Fibroblast of mammary gland (primary cell): Measurements from ENCODE around the gene PINLYP.

ENCODE experiments used
- DNase-seq: peaks from one replicate; pipeline ENCODE4 v3.0.0-alpha.2; 2010; ENCODE audit warnings: low read depth
- H3K4me3 ChIP-seq: 2 replicates; pipeline ENCODE4 v1.5.1; 2011; ENCODE audit warnings: low read depth, mild to moderate bottlenecking, low read length, moderate library complexity; ENCODE audit not compliant: control insufficient read depth
- TF ChIP-seq, protein P1 (sequence below): conservative IDR thresholded peaks from 2 replicates; pipeline ENCODE4 v1.5.1; 2011; ENCODE audit warnings: low read depth, low read length, inconsistent platforms; ENCODE audit not compliant: control insufficient read depth, insufficient read depth

Gene PINLYP

DNA sequence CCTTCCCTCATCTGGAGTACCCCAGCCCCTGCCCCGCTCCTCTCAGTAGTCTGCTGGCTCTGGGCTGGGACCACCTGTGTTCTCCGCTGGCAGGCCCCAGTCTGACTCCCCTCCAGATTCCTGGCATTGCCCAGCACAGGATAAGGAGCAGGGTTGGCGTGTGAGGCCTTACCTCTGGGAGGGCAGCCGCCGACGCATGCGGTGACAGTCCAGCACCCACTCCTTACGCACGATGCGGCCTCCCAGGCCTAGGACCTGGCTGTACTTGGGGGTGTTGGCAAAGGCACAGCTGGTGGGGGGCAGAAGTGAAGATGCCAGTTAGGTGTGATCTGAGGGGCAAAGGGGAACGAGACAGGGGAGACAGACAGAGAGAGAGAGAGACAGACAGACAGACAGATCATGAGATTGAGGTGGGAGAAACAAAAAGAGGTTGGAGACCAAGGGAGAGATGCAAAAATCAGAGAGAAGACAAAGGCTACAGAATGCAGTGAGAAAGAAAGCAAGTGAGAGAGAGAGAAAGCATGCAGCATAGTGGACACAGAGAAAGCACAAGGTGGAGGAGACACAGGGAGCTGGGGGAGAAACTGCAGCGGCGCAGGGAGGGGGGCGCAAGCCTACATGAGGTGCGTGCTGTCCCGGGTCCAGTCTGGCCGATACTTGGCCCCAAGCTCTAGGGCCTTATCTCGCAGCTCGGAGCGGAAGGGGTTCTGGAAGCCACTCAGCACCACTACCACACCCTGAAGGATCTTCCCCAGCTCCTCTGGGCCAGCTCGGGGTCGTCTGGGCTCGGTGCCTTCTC lies 24.0 kb upstream of the PINLYP start:
- TF ChIP-seq, protein P1, sequence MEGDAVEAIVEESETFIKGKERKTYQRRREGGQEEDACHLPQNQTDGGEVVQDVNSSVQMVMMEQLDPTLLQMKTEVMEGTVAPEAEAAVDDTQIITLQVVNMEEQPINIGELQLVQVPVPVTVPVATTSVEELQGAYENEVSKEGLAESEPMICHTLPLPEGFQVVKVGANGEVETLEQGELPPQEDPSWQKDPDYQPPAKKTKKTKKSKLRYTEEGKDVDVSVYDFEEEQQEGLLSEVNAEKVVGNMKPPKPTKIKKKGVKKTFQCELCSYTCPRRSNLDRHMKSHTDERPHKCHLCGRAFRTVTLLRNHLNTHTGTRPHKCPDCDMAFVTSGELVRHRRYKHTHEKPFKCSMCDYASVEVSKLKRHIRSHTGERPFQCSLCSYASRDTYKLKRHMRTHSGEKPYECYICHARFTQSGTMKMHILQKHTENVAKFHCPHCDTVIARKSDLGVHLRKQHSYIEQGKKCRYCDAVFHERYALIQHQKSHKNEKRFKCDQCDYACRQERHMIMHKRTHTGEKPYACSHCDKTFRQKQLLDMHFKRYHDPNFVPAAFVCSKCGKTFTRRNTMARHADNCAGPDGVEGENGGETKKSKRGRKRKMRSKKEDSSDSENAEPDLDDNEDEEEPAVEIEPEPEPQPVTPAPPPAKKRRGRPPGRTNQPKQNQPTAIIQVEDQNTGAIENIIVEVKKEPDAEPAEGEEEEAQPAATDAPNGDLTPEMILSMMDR = no peak
- no peak for DNase-seq
- H3K4me3 ChIP-seq = no peak overlapping the region

DNA sequence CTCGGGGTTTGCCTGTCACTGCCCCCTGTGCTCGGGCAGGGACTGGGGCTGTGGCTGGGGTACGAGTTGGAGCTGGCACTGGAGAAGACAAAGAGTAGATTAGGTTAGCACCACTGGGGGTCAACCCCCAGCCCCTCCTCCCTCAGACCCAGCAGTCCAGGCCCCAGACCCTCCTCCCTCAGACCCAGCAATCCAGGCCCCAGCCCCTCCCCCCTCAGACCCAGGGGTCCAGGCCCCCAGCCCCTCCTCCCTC lies 23.5 kb upstream of the PINLYP start:
- no peak overlapping the region for H3K4me3 ChIP-seq
- DNase-seq = no peak
- TF ChIP-seq, protein P1 = no peak

DNA sequence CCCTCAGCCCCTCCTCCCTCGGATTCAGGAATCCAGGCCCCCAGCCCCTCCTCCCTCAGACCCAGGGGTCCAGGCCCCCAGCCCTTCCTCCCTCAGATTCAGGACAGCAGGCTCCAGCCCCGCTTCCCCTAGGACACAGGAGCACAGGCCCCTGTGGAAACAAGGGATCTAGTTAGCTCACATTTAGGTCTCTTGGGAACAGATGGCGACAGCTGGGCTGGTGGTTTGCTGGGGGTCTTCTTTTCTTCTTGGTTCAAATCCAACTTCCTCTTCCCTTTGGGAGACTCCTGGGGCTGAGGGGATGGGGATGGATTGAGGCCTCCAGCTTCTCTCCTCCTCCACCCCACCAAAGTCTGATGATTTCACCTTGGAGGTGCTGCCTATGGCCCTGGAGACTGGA lies 23.0 kb upstream of the PINLYP start:
- no peak for DNase-seq
- H3K4me3 ChIP-seq = no peak overlapping the region
- TF ChIP-seq, protein P1 = no peak

DNA sequence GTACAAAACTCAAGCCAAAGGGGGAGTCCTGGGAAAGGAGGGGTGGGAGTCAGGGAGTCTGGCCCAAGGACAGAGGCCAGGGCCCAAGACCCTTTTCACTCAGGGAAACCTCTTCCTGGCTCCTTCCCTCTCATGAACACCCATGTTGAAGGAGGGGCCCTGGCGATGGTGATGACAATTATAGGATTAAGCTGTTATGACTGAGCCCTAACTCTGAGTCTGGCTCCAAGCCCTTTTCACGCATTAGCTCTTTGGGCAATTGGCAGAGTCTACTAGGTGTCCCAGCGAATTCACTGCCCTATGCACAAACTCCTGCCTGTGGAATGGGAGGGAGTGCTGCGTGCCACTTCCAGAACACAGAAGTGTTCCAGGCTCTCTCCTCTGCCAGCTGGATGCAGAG lies 21.9 kb upstream of the PINLYP start:
- TF ChIP-seq, protein P1 = no peak
- H3K4me3 ChIP-seq = no peak overlapping the region
- no peak for DNase-seq

DNA sequence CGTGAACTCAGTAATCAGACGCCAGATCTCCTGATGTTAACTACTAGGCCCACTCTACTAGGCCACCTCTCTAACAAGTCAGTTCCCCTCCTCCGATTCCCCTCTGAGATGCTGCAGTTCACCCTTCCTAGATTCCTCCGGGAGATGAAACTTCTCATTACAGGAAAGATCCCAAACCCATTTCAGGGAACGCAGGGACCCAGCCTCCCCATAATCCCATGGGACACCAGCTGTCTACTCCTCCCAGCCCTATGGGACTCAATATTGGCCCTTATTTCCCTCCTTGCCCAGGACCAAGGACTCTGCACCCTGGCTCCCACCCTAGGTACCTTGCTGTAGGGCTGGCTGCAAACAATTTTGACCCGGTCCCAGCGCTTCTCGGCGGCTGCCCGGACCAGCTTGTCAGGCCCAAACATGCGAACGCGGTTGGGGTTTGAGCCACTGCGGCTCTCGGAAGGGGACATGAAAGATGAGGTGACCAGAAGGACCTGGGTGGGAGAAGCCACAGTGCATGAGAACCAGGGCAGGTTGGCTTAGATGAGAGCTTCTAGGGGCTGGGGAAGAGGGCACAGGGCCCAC lies 21.2 kb upstream of the PINLYP start:
- TF ChIP-seq, protein P1 = no peak
- no peak for DNase-seq
- H3K4me3 ChIP-seq = no peak overlapping the region

DNA sequence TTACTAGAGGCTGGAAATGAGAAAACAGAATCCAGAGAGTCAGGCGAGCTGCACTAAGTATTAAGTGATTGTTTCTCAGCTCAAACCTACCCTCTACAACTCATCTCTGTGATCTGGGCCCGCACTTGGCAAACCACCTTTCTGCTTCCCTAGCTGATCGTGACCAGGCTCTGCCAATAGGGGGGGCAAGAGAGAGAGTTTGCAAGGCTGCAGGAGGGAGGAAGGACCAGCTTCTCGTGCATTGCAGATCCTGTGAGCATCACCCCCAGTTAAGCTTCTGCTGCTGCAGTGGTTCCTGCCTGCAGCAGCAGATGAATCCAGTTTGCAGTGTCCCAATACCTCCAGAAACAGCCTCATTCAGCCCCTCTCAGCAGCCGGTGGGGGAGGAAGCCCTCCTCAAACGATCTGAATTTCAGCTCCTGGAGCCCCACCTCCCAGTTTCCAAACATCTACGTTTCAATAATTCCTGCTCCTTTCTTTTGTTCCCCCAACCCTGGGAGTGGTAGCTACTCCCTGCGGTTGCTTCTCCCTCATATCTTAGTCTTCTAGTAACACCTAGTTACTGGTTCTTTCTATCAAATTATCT lies 20.3 kb upstream of the PINLYP start:
- DNase-seq = peak; percentile 69

More for the DNA sequence above, 20.3 kb upstream of the PINLYP start:
- H3K4me3 ChIP-seq = no peak overlapping the region
- TF ChIP-seq, protein P1 = peak; percentile 92
